SK-N-SH (cell line): ENCODE results near the gene DMRT1. TPM values are rescaled to one million over a fixed set of nuclear protein-coding genes. Genes with fewer than 3 reads are reported as not detected.

ENCODE experiments used
- CTCF ChIA-PET: fragments of 300-600, 350-600 bp; formaldehyde crosslinking; extraction: SDS; loops from one replicate; lab custom pipeline; 2021; lab: Yijun Ruan, JAX
- POLR2A ChIA-PET: fragments of 350-600 bp; sonication (Branson Sonifier 250); formaldehyde crosslinking; extraction: SDS; loops from one replicate; lab custom pipeline; 2020; ENCODE audit warnings: antibody characterized with exemption, inconsistent platforms; lab: Yijun Ruan, JAX
- DNase-seq: peaks from one replicate; pipeline ENCODE4 v3.0.0; 2012
- H2AFZ ChIP-seq: fragments of 200-600 bp; sonication (generic); 2 replicates; pipeline ENCODE4 v1.8.1; 2016; ENCODE audit warnings: antibody characterized with exemption, mild to moderate bottlenecking, low read depth
- H3F3A ChIP-seq: fragments of 200-600 bp; sonication (generic); replicated peaks from 2 replicates; pipeline ENCODE3; 2016; ENCODE audit warnings: antibody characterized with exemption, mild to moderate bottlenecking; ENCODE audit not compliant: insufficient read depth
- H3K27ac ChIP-seq, 2 experiments: fragments of 200-500 bp in 1 of 2; fragments of 200-600 bp in 1 of 2; sonication (Bioruptor generic) in 1 of 2; sonication (generic), shearing (Covaris generic) in 1 of 2; 2 replicates each; pipeline versions ENCODE4 v1.5.1 to v1.6.1; 2014 to 2016; ENCODE audit warnings: low read depth in 2 of 2, inconsistent platforms in 1 of 2, low read length in 1 of 2, mild to moderate bottlenecking in 1 of 2, mixed read lengths in 1 of 2
- H3K27me3 ChIP-seq: fragments of 200-600 bp; sonication (generic), shearing (Covaris generic); 2 replicates; pipeline ENCODE4 v1.6.1; 2016; ENCODE audit warnings: mixed run types; ENCODE audit not compliant: insufficient read depth
- H3K36me3 ChIP-seq, 2 experiments: fragments of 200-500 bp in 1 of 2; fragments of 200-600 bp in 1 of 2; sonication (Bioruptor generic) in 1 of 2; sonication (generic) in 1 of 2; replicated peaks in 1 of 2; 2 replicates each; pipeline versions ENCODE3 to v1.5.1; 2014 to 2016; ENCODE audit warnings: low read length in 1 of 2, mild to moderate bottlenecking in 1 of 2; ENCODE audit not compliant: insufficient read depth in 2 of 2, control insufficient read depth in 1 of 2
- H3K4me1 ChIP-seq, 2 experiments: fragments of 200-500 bp in 1 of 2; fragments of 200-600 bp in 1 of 2; sonication (Bioruptor generic) in 1 of 2; sonication (generic), shearing (Covaris generic) in 1 of 2; 2 replicates each; pipeline versions ENCODE4 v1.5.1 to v1.6.1; 2014 to 2016; ENCODE audit warnings: low read depth in 1 of 2, low read length in 1 of 2, mixed run types in 1 of 2; ENCODE audit not compliant: insufficient read depth in 2 of 2, control insufficient read depth in 1 of 2
- H3K4me2 ChIP-seq: fragments of 200-600 bp; sonication (generic), shearing (Covaris generic); 2 replicates; pipeline ENCODE4 v1.6.1; 2017; ENCODE audit warnings: mixed run types
- H3K4me3 ChIP-seq, 2 experiments: fragments of 200-500 bp in 1 of 2; fragments of 200-600 bp in 1 of 2; sonication (Bioruptor generic) in 1 of 2; sonication (generic), shearing (Covaris generic) in 1 of 2; 2 replicates each; pipeline versions ENCODE4 v1.5.1 to v1.8.1; 2014 to 2016; ENCODE audit warnings: low read depth in 2 of 2, inconsistent platforms in 1 of 2, low read length in 1 of 2, mild to moderate bottlenecking in 1 of 2, mixed read lengths in 1 of 2, moderate library complexity in 1 of 2
- H3K79me2 ChIP-seq: fragments of 200-600 bp; sonication (generic); 2 replicates; pipeline ENCODE4 v1.8.1; 2017; ENCODE audit warnings: mild to moderate bottlenecking; ENCODE audit not compliant: insufficient read depth
- H3K9ac ChIP-seq: fragments of 200-600 bp; sonication (generic); 2 replicates; pipeline ENCODE4 v1.6.1; 2017; ENCODE audit warnings: mixed run types
- H3K9me2 ChIP-seq: fragments of 200-600 bp; sonication (generic); 2 replicates; pipeline ENCODE4 v1.6.1; 2017; ENCODE audit warnings: mixed run types
- H3K9me3 ChIP-seq: fragments of 200-600 bp; sonication (generic); 2 replicates; pipeline ENCODE4 v1.6.1; 2017; ENCODE audit warnings: mixed run types, mild to moderate bottlenecking, moderate library complexity
- H4K20me1 ChIP-seq: fragments of 200-600 bp; sonication (generic); 2 replicates; pipeline ENCODE4 v1.6.1; 2017; ENCODE audit warnings: mild to moderate bottlenecking, mixed run types; ENCODE audit not compliant: insufficient read depth
- CHD2 ChIP-seq: fragments of 150-350 bp; IDR thresholded peaks from 2 replicates; pipeline ENCODE4 v1.6.1; 2018; ENCODE audit warnings: low read length; ENCODE audit not compliant: partially characterized antibody
- EZH2phosphoT487 ChIP-seq: fragments of 200-600 bp; sonication (generic); IDR thresholded peaks from 2 replicates; pipeline ENCODE4 v1.6.1; 2017; ENCODE audit warnings: low read depth, mixed run types, mild to moderate bottlenecking, antibody characterized with exemption, moderate library complexity, borderline replicate concordance
- GABPA ChIP-seq: IDR thresholded peaks from 2 replicates; pipeline ENCODE4 v1.4.0; 2012; ENCODE audit warnings: low read depth, mild to moderate bottlenecking
- MAX ChIP-seq: IDR thresholded peaks from 2 replicates; pipeline ENCODE4 v1.4.0; 2012; ENCODE audit warnings: low read depth
- MEF2A ChIP-seq: IDR thresholded peaks from 2 replicates; pipeline ENCODE4 v1.4.0; 2012; ENCODE audit warnings: low read depth, borderline replicate concordance
- POLR2AphosphoS5 ChIP-seq: IDR thresholded peaks from 2 replicates; pipeline ENCODE4 v1.6.1; 2012; ENCODE audit warnings: low read depth, low read length
- RAD21 ChIP-seq: IDR thresholded peaks from 2 replicates; pipeline ENCODE4 v1.6.1; 2012; ENCODE audit warnings: mild to moderate bottlenecking, low read length
- TAF1 ChIP-seq: IDR thresholded peaks from 2 replicates; pipeline ENCODE4 v1.6.1; 2012; ENCODE audit warnings: low read depth, mild to moderate bottlenecking, low read length, moderate library complexity, borderline replicate concordance
- TEAD4 ChIP-seq: IDR thresholded peaks from 2 replicates; pipeline ENCODE4 v1.4.0; 2012; ENCODE audit warnings: mild to moderate bottlenecking, borderline replicate concordance; ENCODE audit not compliant: insufficient read depth
- YY1 ChIP-seq: IDR thresholded peaks from 2 replicates; pipeline ENCODE4 v1.4.0; 2012; ENCODE audit warnings: low read depth, mild to moderate bottlenecking
- WGBS: methylation state at CpG from one replicate; pipeline ENCODE4 v1.1.6; 2017; ENCODE audit warnings: low lambda C conversion rate; 5-methylcytosine and 5-hydroxymethylcytosine counted together
- polyA plus RNA-seq, 3 experiments: library from polyadenylated mRNA; depleted of rRNA; stranded (reverse); fragments of >200 nt; gene quantifications; 2 replicates each; pipeline ENCODE4 v1.2.3, GENCODE V29; 2012
- TF ChIP-seq, protein P1 (sequence below): fragments of 150-350 bp; IDR thresholded peaks from 2 replicates; pipeline ENCODE4 v1.6.1; 2017; ENCODE audit warnings: antibody characterized with exemption, low read length, low read depth, borderline replicate concordance
- TF ChIP-seq, protein P2 (sequence below): fragments of 200-600 bp; sonication (generic); IDR thresholded peaks from 2 replicates; pipeline ENCODE4 v1.6.1; 2017; ENCODE audit warnings: antibody characterized with exemption, mild to moderate bottlenecking, moderate library complexity

Gene DMRT1
- polyA plus RNA-seq, 1 of the 3 experiments (the other 2 are of a cell fraction) = not detected

DNA sequence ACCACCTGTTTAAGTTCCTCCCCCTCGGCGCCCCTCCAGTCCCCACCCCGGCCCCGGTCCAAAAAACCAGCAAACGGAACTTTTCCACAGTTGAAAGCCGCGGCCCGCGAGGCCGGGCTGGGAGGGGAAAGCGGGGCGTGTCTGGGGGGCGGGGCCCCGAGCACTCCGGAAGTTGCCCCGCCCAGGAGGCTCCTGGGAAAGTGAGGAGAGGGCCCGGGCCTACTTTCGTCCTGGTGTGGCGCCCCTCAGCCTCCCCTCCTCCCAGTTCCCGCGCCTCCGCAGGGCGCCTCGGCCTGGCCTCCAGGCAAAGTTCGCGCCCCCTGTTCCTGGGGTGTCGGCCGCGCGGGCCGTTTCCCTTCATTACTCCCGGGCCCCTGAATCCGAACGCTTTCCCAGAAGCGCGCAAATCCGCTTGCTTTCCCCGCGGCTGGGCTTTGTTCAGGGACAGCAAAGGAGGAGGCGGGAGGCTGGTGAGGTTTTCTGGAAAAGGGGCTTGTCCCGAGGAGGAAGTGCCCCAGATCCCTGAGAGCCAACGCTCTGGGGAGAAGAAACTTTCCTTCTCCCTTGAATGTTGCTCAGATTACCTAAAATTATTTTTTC is 130.5 kb downstream of the DMRT1 start:
- no peaks in the 10 kb centered on the region for H3K79me2 ChIP-seq
- H3K36me3 ChIP-seq = no peaks in the 10 kb centered on the region
- CTCF ChIA-PET = no interaction called here
- H3K9me2 ChIP-seq = no peaks in the 10 kb centered on the region
- TF ChIP-seq, protein P1, sequence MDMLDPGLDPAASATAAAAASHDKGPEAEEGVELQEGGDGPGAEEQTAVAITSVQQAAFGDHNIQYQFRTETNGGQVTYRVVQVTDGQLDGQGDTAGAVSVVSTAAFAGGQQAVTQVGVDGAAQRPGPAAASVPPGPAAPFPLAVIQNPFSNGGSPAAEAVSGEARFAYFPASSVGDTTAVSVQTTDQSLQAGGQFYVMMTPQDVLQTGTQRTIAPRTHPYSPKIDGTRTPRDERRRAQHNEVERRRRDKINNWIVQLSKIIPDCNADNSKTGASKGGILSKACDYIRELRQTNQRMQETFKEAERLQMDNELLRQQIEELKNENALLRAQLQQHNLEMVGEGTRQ = no peak
- no peak for TF ChIP-seq RAD21
- no peak for TF ChIP-seq TAF1
- TF ChIP-seq MAX = no peak
- TF ChIP-seq POLR2AphosphoS5 = no peak
- no peak for TF ChIP-seq CHD2
- TF ChIP-seq TEAD4 = no peak
- TF ChIP-seq, protein P2, sequence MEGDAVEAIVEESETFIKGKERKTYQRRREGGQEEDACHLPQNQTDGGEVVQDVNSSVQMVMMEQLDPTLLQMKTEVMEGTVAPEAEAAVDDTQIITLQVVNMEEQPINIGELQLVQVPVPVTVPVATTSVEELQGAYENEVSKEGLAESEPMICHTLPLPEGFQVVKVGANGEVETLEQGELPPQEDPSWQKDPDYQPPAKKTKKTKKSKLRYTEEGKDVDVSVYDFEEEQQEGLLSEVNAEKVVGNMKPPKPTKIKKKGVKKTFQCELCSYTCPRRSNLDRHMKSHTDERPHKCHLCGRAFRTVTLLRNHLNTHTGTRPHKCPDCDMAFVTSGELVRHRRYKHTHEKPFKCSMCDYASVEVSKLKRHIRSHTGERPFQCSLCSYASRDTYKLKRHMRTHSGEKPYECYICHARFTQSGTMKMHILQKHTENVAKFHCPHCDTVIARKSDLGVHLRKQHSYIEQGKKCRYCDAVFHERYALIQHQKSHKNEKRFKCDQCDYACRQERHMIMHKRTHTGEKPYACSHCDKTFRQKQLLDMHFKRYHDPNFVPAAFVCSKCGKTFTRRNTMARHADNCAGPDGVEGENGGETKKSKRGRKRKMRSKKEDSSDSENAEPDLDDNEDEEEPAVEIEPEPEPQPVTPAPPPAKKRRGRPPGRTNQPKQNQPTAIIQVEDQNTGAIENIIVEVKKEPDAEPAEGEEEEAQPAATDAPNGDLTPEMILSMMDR = no peak
- TF ChIP-seq MEF2A = no peak
- TF ChIP-seq GABPA = no peak
- WGBS = 22% methylated on average over 21 of the region's 42 CpGs
- H3K27me3 ChIP-seq = peaks cover 89% of the 10 kb centered on the region
- H3F3A ChIP-seq = no peaks in the 10 kb centered on the region
- H3K4me3 ChIP-seq = no peak overlapping the region
- no peak overlapping the region for H3K27ac ChIP-seq
- H2AFZ ChIP-seq = no peak overlapping the region
- H3K9me3 ChIP-seq = no peaks in the 10 kb centered on the region
- no peaks in the 10 kb centered on the region for H3K4me1 ChIP-seq
- no peak overlapping the region for H3K9ac ChIP-seq
- peak overlapping the region; percentile 7; the same call in 1 of the 2 replicates for H3K4me2 ChIP-seq
- POLR2A ChIA-PET = no interaction called here
- no peaks in the 10 kb centered on the region for H4K20me1 ChIP-seq
- DNase-seq = peak; percentile 43

DNA sequence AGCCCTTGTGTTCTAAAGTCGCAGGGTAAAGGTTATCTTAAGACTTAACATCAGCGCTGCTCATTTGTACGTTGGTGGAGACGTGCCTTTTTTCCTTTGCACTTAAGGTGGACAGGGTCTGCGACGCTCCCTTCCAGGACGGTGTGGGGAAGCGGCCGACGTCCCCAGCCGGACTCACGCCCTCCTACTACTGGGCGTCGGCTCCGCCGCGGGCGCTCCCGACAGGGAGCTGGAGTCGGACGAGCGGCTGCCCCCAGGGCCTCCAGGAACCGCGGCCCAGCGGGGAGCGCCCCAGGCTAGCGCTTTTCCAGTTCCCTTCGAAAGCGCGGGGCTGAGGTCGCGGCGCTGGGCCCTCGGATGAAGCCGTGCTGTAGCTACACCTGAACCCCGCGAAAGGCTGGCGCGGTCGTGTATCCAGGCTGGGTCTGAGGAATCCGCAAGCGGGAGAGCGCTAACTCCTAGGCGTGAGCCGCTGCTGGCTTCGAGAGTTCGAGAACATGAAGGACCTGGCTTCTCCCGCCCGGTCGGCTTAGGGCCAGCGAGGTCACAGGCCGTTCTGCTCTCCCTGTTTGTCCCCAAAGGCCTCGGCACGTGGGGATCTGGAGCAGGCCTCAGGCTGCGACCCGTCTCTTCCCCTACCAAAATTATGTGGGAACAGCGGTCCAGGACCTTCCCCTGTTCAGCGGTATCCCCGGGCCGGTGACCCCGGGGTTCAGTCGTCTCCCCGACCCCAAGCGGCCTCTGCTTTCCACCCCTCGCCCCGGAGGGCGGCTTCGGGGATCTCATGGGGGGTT is 131.2 kb downstream of the DMRT1 start:
- WGBS = 14% methylated on average over 35 of the region's 68 CpGs
- no peak for TF ChIP-seq YY1
- TF ChIP-seq EZH2phosphoT487 = peak; percentile 48; the same call in 1 of the 2 replicates
- TF ChIP-seq, all 33 proteins: peak for 1
- peak; percentile 27 for DNase-seq
- H3K4me2 ChIP-seq = no peak overlapping the region
- no peak overlapping the region for H3K27ac ChIP-seq
- no peaks in the 10 kb centered on the region for H3K9me3 ChIP-seq
- no peak overlapping the region for H3K4me3 ChIP-seq
- no peaks in the 10 kb centered on the region for H3F3A ChIP-seq
- H3K36me3 ChIP-seq = no peaks in the 10 kb centered on the region
- no peaks in the 10 kb centered on the region for H4K20me1 ChIP-seq
- no peak overlapping the region for H2AFZ ChIP-seq
- H3K27me3 ChIP-seq = peaks cover 86% of the 10 kb centered on the region
- CTCF ChIA-PET = no interaction called here
- H3K9me2 ChIP-seq = no peaks in the 10 kb centered on the region
- no peak overlapping the region for H3K9ac ChIP-seq
- H3K79me2 ChIP-seq = no peaks in the 10 kb centered on the region
- POLR2A ChIA-PET = no interaction called here
- H3K4me1 ChIP-seq = no peaks in the 10 kb centered on the region
